ENCODE measurements around the gene RALGDS.

The RALGDS gene

GRCh38 chr9:133117271-133118178 is 3.5 kb downstream of the RALGDS start:
- DNase-seq, result no peak

- no peak for DNase-seq
Measured at GRCh38 chr9:133116346-133117231, 4.5 kb downstream of the RALGDS start.

- no peak for DNase-seq
Measured at GRCh38 chr9:133115604-133116345, 5.3 kb downstream of the RALGDS start.

GRCh38 chr9:133114886-133115603 is 6.0 kb downstream of the RALGDS start:
- no peak for DNase-seq

GRCh38 chr9:133113949-133114885 is 6.8 kb downstream of the RALGDS start:
- DNase-seq, result no peak

- no peak for DNase-seq
Measured at GRCh38 chr9:133113163-133113948, 7.7 kb downstream of the RALGDS start.

GRCh38 chr9:133112663-133113026 is 8.4 kb downstream of the RALGDS start:
- no peak for DNase-seq

GRCh38 chr9:133111808-133112662 is 9.0 kb downstream of the RALGDS start:
- no peak for DNase-seq

GRCh38 chr9:133109931-133110650 is 10.9 kb downstream of the RALGDS start:
- DNase-seq, result no peak

- DNase-seq, result no peak
Measured at GRCh38 chr9:133108794-133109641, 12.0 kb downstream of the RALGDS start.

- DNase-seq, result no peak
Measured at GRCh38 chr9:133107961-133108793, 12.9 kb downstream of the RALGDS start.

- no peak for DNase-seq
Measured at GRCh38 chr9:133107245-133107722, 13.8 kb downstream of the RALGDS start.

GRCh38 chr9:133106511-133107244 is 14.4 kb downstream of the RALGDS start:
- no peak for DNase-seq

GRCh38 chr9:133105461-133105770 is 15.6 kb downstream of the RALGDS start:
- DNase-seq, result no peak

GRCh38 chr9:133104718-133105460 is 16.2 kb downstream of the RALGDS start:
- no peak for DNase-seq

Data from NCI-H1105 treated with DMSO at 0.1 percent for 48 hours (cell line).